Stimulated activated CD4-positive, alpha-beta T cell treated with anti-CD3 and anti-CD28 coated beads, Interleukin-1b, Interleukin-23, amount 100 ng/mL, for 4 hours (primary cell): Measurements from ENCODE around the gene WRNIP1.
"Not testable (repeated sequence)": the region's sequence is repeated elsewhere in the genome, so short reads cannot be mapped to it uniquely, and the experiment has no call there.

Experiments
- DNase-seq, 2 donors: peaks; one replicate each; pipeline ENCODE4 v3.0.0-alpha.2; 2020; ENCODE audit warnings: low read depth in 2 of 2

The WRNIP1 gene

DNA sequence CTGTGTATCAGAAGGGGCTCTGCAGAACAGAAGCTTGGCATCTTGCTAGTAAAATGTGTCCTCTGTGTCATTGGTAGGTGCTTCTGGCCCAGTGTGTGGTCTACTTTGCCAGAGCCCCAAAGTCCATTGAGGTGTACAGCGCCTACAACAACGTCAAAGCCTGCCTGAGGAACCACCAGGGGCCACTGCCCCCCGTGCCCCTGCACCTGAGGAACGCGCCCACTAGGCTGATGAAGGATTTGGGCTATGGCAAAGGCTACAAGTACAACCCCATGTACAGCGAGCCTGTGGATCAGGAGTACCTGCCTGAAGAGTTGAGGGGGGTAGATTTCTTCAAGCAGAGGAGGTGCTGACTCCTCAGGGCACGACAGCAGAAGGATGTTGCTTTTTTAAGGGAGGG, 19.7 kb downstream of the WRNIP1 start:
- DNase-seq, result no peak

DNA sequence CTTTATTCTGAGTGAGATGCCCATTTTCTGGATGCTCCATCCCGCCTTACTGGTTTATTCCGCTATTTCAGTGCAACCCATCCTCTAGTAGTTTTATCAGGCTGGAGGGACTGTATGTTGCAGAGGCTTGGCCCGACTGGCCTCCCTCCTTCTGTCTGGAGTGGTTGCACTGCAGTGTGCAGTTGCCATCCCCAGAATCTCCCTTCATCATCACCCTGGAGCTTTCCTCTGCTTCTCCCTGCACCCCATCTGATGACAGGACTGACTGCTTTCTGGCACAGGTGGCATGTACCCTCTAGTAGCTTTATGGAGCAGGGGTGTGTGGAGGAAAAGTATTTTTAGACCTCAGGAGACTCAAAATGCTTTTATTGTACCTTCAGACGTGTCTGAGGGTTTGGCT, 21.1 kb downstream of the WRNIP1 start:
- no peak for DNase-seq

DNA sequence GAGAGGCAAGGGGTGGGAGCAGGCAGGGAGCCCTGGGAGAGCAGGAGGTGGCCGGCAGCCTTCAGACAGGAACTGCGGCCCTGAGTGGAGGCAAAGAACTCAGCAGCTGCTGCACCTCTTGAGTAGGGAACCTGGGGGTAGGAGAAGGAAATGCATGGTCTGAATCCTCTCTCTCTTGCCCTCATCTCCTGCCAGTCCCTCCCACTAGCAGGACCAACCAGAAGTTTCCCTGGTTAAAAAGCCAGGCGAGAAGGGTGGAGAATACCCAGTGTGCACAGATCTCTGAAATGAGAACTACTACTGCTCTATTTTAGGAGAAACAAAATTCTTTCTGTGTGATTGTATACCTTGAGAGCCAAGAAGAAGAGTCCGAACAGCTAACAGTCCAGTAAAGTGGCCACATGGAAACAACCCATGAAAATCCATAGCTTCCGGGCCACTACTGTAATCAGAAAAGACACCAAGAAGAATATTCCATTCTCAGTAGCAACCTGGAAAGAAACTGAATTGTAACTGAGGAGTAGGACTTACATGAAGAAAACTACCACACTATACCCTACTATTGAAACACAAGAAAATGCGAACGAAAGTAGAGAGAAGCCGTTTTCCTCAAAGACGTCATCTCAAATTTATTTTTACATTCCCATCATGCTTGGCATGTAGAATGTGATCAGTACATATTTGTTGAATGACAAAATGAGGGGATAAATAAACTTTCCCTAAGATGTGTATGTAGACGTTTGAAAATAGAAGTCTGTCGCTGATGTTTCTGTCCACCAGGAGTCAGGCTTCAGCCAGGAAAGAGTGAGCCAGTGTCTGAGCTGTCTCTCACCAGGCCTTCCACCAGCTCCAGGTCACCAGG, 25.6 kb downstream of the WRNIP1 start:
- DNase-seq, result peak; percentile 14 to 21

DNA sequence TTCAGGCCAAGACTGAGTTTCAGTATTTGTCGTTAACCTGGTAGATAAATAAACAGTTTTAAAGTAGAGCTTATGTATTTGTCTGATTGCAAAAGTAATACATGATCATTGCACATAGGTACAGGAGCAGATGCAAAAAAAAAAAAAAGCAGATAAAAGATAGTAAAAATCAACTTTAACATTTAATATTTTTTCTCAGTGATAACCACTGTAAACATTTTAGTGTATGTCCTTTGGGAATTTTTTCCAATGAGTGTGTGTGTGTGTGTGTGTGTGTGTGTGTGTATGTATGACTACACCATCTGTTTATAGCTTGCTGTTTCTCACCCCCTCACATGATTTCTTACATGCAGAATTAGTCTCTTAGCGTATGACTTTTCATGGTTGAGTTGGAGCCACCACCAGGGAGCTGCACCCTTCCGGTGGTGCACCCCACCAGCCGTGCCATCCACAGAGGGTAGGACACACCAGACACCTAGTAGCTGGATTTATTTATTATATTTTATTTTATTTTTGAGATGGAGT, 26.3 kb downstream of the WRNIP1 start:
- DNase-seq, result no peak

DNA sequence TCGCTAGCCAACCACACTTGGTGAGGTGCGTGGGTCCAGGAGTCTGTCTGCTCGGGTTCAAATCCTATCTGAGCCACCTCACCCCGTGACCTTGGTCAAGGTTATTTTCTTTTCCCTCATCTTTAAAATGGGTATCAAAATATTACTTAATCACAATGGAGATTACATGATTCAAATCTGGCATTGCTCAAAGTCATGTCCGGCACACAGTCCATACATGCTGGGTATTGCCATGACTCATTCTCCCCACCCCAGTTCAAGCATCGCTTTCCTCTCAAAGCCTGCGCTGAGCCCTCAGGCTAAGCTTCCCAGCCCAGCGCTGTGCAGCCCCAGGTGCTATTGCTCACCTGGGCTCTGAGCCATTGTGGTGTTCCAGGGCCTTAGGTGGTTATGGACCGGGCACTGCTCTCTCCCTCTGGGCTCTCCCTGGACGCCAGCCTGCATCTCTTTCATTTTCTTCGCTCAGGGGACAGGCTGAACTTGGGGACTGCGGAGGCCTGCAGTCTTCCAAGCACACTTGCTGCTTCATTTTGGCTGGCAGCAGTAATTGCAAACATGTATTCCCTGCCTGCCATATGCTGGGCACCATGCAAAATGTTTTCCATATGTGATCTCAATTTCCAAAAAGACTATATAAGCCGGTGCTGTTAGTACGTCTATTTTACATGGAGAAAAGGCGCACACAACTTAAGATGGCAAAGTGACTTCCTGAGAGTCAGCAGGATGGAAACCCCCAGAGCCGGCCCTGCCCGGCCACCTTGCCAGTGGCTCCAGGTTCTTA, 27.3 kb downstream of the WRNIP1 start:
- no peak for DNase-seq

DNA sequence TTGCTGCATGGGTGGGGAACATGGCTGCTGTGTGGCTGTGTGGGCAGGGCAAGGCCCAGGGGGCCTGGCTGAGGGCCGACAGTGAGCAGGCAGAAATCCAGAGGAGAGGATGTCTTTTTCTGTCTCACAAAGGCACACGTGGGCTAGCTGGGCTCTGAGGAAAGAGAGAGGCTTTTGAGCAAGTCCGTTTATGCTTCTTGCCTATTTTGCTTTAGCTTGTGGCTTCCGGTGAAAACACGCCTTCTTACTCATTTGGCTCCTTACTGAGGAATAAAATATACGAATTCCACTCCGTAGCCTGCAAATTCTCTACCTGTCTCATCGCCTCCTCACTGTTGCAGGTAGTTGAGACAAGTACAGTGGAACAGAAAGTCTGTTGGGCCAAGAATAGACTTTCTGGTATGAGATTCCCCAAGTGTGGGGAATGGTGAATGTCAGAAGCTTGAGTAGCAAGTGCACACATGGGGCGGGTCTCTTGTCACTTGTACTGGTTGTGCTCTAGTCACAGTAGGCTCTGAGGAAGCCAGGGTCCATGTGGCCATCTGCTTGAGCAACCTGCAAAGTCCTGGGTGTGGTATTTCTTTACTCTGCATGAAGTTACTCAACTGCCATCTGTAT, 28.4 kb downstream of the WRNIP1 start:
- no peak for DNase-seq

DNA sequence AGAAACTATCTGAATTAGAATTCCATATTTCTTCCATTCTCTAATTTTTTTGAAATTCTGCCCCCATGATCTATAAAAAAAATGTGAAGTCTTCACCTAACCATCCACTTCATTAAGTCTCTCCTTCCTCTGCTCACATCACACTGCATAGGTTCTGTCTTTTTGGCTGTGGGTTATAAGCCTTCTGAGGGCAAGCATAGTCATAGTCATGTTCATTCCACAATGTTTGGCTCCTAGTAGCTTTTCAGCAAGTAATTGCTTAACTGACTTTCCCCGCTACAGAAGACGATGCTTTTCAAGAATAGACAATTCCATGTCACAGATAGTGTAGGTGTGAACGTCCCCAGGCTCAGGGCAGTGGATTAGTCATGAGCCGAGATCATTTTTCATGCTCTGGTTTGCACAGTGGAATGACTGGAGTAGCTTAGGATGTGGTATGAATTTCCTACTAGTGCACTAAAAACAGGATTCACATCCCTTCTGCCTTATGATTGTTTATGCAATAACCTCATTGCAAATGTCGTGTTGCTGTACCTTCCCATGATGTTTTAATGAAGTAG, 29.1 kb downstream of the WRNIP1 start:
- no peak for DNase-seq

DNA sequence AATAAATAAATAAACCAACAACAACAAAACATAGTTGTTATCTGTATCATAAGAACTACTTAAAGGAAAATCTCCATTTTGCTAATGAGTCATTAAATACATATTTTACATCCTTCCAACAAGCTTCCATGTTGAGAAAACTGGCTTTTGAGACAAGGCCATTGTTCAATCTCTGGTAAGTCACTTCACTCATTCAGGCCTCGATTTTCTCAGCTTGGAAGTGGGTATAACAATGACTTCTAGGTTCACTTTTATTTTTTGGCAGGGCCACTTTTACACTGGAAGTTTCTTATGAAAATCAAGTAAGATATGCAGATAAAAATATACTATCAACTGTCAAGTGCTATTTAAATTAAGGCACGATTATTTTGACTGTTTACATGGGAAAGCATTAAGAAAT, 30.0 kb downstream of the WRNIP1 start:
- DNase-seq, result no peak

DNA sequence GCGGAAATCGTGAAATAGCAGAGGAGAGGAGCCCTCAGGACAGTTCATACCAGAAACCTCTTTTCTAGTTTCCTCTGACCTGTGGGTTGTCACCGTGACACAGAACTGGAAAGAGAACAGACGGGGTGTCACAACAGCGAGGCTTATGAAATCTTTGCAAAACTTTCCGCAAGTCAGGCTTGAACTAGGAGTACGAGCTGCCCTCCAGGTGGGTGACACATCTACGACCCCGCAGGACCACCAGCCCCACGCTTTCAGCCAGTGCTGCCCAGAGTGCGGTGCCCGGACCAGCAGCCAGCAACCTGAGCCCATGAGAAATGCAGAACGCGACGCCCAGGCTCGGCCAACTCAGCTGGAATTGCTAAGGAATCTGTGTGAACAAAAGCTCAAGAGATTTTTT, 30.8 kb downstream of the WRNIP1 start:
- DNase-seq, result no peak

DNA sequence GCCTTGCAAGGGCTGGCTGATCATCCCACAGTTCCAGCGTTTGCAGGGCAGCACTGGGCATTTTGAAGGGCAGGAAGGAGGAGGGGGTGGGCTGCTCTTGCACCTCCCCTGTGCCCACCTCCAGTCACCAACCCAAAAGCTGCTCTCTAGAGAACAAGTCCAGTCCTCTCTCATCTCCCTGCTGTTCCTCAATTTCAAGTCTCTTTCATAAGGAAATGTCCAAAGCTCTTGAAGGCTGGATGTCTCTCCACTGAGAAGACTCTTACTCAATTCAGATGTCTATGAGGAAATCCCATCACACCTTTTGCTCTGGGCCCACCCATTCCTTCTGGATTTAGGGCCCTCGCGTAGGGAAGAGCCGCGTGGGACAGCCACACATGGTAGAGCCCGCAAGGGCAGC, 31.7 kb downstream of the WRNIP1 start:
- DNase-seq, result no peak

DNA sequence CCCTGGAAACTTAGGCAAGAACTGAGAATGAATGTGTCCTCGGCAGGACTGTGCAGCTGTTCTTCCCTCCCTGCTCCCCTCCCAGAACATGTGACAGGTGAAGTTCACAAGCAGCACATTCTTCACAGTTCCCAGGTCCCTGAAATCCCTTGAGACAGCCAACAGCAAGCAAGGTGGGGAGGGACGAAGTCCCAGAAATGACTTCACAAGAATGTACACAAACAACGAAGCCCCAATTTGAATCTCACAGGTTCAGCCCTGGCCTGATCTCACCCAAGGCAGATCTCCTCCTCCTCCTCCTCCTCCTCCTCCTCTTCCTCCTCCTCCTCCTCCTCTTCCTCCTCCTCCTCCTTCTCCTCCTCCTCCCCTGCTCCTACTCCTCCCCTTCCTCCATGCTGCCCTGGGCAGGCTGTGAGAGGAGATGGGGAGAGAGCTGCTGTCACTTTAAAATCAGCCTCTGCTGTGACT, 32.4 kb downstream of the WRNIP1 start:
- DNase-seq, result no peak

DNA sequence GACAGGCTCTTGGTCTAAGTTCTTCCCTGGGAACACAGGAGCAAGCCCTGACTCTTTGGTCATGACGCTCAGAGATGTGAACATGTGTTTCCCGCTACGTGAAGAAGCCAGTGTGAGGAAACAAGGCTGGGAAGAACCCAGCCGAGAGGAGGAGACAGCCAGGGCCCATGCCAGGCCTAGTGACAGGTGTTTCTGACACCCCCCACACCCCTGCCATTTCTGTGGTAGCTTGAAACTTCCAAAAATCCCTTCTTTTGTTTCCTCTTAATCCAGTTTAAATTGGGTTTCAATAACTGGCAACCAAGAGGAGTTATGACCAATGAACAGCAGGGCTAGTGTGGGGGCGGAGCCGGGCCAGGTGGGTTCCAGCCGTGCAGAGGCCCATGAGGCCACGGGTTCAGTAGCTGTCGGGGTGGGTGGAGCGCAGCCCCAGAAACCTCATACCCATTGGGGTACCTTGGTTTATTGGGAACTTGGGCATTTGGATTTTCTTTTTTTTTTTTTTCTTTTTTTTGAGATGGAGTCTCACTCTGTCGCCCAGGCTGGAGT, 33.5 kb downstream of the WRNIP1 start:
- DNase-seq, result no peak

DNA sequence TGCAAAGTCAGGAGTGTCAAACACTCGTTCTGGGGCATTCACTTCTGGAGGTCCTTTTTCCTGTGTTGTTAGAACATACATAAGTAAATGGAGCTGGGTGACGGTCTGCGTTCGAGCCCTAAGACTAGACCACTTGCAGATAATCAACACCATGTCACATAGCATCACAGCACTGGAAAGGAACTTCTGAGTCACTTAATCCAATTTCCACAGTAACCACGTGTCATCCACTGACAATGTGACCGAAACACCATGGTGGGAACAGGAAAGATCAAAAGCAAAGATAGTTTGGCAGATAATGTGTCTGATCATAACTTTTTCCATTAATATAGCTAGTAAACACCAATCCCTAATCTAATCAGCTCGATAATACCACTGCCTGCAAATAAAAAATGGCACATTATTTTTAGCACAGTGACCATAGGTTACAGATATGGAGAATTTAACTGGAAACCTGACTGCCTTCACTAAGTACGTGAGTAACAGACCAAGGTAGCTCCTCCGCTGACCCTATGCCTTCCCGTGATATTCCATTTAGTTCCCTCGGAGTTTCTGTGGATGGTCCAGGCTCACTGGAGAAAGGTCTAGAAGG, 34.8 kb downstream of the WRNIP1 start:
- no peak for DNase-seq

DNA sequence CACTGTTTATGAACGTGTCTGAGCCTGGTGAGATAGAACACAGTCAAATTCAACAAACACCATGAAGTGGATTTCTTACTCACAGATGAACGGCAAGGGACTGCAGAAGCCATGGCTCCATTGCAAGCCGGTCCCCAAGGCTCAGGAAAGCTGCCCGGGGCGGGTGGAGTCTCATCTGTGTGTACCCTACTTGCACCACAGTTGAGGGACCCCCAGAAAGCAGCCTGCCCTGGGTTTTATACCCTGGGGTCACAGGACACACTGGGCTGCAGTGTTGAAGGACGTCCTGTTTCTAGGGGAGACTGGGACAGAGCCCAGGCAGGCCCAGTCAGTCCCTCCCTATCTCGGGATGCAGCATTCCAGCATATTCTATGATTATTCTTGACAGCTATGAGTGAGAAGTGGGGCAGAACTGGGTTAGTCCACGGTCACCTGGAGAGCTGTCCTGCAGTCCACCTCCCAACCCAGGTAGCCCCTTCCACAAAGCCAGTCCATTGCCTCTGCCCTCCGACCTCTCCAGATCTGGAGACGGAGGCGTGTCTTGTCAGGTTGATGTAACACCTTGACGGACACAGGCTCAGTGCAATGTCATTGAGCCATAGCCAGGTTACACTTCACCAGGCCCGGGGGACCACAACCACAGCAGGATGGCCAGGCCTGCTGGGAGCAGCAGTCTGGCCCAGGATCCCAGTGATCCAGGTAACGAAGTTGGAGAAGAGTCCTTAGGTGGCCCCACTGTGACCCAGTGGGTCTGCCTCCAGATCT, 35.5 kb downstream of the WRNIP1 start:
- DNase-seq, result no peak

DNA sequence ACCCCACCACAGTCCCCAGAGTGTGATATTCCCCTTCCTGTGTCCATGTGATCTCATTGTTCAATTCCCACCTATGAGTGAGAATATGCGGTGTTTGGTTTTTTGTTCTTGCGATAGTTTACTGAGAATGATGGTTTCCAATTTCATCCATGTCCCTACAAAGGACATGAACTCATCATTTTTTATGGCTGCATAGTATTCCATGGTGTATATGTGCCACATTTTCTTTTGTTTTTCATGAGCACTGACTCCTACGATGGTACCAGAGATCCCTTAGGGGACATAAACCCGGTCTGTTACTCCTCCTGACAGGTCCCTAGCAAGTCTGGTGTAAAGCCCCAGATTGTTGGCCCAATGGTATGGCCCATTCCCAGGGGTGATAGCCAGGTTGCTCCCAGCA, 36.5 kb downstream of the WRNIP1 start:
- DNase-seq, result not testable (repeated sequence)

DNA sequence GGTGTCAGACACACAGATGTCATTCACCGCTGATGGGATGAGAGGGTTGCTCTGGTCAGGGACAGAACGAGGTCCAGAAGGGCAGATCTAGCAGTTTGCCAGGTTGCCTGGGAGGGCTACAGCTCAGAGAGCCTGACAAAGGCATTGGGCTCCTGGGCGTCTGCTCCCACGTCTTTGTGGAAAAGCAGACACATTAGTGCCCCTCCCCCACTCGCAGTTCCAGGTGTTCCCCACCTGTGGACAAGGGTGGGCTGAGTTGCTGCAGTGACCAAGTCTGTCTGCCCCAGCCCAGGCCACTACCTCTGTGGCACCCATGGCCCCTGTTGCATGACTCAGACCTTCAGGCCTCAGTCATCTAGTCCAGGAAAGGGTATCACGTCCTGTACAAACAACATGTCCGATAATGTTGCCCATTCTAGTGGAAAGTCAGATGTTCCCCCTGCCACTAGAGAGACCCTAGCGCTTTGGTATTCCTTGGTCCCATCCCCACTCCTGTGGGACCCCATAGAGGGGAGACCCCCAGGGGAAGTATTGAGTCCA, 37.4 kb downstream of the WRNIP1 start:
- DNase-seq, result no peak

DNA sequence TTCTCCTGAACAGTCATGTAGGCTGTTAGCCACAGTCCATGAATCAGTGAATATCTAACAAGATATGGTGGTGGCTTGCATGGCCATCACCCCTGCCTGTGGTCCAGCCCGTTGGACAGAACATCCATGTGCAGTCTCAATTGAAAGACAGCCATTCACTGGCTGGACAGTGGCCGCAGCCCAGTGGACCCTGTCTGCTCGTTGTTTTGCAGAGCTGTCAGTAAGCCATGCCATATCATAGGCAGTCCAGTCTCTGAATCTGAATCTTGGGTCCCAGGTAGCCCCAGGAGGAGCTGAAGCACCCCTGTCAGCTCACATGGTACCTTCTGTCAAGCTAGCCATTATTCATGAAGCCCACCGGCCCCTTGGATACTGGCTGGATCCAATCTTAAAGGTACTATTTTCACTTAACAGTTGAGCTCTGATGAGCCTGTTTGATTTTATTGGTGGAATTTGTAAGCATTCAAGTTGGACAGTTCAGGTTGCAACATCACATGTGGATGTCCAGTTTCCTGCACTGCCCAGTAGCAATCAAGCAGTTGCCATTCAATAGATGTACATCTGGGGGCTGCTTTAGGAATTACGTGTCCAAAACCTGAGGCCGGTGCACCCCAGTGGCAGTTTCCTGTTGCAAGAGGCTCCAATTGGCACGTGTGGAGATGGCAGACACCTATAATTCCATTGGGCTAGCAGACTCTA, 38.7 kb downstream of the WRNIP1 start:
- no peak for DNase-seq

DNA sequence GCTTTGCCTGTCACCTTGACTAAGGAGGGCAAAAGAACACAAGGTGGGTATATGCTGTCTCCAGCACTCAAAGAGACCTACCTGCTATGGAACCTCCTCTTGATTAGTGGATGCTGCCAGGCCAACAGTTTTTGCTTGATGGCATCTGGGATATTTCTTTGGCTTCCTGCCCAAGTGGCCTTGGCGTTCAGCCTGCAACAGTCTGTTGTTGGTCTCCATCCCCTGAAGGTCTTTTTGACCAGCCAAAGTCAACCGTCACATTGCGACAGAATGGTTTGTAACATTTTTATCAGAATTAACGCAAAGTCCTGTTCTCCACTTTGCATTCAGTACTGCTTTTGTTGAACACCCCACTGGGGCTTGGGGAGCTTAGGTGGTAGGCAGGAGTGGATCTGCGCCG, 39.3 kb downstream of the WRNIP1 start:
- DNase-seq, result no peak

DNA sequence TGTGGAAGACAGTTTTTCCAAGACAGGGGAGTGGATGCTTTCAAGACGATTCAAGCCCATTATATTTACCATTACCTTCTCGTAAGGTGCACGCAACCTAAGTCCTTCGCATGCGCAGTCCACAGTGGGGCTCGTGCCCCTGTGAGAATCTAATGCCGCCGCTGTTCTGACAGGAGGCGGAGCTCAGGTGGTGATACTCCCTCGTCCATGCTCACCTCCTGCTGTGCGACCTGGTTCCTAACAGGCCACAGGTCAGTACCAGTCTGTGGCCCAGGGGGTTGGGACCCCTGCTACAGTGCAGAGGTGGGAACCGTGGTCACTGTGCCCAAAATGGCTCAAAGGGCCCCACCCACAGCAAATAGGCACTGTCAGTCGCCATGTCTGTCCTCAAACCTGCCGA, 39.8 kb downstream of the WRNIP1 start:
- DNase-seq, result no peak

DNA sequence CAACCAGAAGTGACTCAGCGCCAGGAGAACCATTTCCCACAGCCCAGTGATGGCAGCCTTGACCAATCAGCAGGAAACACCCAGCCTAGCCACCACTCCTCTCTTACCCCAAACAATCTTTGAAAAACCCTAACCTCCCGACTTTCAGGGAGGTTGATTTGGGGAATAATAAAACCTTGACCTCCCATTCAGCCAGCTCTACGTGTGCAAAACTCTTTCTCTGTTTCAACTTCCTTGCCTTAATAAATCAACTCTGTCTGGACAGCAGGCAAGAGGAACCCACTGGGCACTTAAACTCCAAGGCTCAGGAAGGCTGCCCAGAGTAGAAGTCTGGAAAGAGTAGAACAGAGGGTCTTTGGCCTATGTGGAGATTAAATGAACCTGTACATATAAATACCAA, 41.5 kb downstream of the WRNIP1 start:
- no peak for DNase-seq
